VCaP (cell line): ENCODE results near the gene RNASE2.

Experiments used
- H3K27ac ChIP-seq: fragments of 450-650 bp; 2 replicates; pipeline ENCODE4 v1.5.1; 2017
- CTCF ChIP-seq: fragments of 450-650 bp; conservative IDR thresholded peaks from 2 replicates; pipeline ENCODE4 v1.5.1; 2017; ENCODE audit warnings: mild to moderate bottlenecking, moderate library complexity

RNASE2 gene

GRCh38 chr14:21001218-21001617 lies 45.9 kb downstream of the RNASE2 start:
- peak overlapping the region; percentile 93 for H3K27ac ChIP-seq
- TF ChIP-seq CTCF = no peak

- peak overlapping the region; percentile 93 for H3K27ac ChIP-seq
- TF ChIP-seq CTCF = no peak
Observed at GRCh38 chr14:21003788-21004346, 48.6 kb downstream of the RNASE2 start.
